ENCODE results near the gene NOTCH3.

NOTCH3 gene

DNA sequence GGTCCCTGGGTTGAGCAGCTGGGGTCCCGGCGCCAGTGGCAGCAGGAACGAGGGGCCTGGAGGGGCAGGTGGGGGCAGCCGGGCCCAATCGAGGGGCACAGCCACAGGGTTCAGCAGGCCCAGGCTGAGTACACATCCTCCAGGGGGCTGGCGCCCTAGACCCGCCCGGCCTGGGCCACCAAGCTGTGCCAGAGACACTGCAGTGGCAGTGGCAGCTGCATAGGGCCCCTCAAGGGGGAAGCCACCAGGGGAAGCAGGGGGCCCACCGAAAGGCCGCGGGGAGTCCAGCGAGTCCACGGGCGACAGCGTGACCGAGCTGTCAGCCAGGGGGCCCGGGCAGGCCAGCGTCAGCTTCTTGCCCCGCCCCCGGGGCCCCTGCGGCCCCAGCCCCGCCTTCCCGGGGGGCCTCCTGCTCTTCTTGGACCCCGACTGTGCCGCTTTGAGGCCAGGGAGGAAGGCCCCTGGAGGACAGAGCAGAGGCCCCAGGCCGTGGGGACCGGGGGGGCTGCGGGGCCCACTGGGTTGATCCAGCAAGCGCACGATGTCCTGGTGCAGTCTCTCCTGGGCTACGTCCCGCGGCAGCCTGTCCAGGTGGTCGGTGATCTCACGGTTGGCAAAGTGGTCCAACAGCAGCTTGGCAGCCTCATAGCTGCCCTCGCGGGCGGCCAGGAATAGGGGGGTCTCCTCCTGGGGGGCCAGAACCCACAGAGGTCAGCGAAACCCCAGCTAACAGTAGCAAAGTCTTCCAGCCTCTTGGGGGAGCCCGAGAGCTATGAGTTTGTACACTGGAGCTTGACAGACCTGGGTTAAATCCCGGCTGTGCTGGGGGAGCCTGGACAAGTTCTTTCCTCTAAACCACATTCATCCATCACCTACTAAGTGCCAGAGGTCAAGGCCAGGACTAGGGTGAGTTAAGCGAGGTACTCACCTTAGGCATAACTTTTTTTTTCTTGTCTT lies 39.5 kb downstream of the NOTCH3 start:
- Histone ChIP-seq H3K36me3 (ENCODE audit: insufficient read depth, low read length) (peaks cover 68% of the 10 kb centered on the region), H3K9ac (ENCODE audit: low read depth, low read length) (no peak overlapping the region), H3K4me3 (ENCODE audit: low read depth in 1 of 2, low read length in 2 of 2) (no peak overlapping the region), H4K20me1 (ENCODE audit: insufficient read depth, low read length) (no peaks in the 10 kb centered on the region), H3K79me2 (ENCODE audit: insufficient read depth, low read length) (no peaks in the 10 kb centered on the region), H3K9me3 (ENCODE audit: insufficient read depth, low read length, severe bottlenecking) (peaks cover 21% of the 10 kb centered on the region), H3K27me3 (ENCODE audit: insufficient read depth, low read length, poor library complexity) (no peaks in the 10 kb centered on the region), H2AFZ (ENCODE audit: low read depth, low read length) (no peak overlapping the region), H3K4me2 (ENCODE audit: insufficient read depth, low read length) (no peak overlapping the region), H3K4me1 (ENCODE audit: insufficient read depth, low read length) (no peaks in the 10 kb centered on the region), H3K27ac (ENCODE audit: low read length) (no peak overlapping the region)
- ATAC-seq (ENCODE audit: insufficient read depth, low read depth): peak; percentile 44
- DNase-seq: peak; percentile 30
- TF ChIP-seq CTCF (IDR thresholded peaks at IDR 0.05; ENCODE audit: borderline replicate concordance, extremely low read depth, low read length, poor library complexity, severe bottlenecking): peak; percentile 51
- TF ChIP-seq EZH2 (IDR thresholded peaks at IDR 0.05; ENCODE audit: borderline replicate concordance, low read depth, low read length, severe bottlenecking): no peak

DNA sequence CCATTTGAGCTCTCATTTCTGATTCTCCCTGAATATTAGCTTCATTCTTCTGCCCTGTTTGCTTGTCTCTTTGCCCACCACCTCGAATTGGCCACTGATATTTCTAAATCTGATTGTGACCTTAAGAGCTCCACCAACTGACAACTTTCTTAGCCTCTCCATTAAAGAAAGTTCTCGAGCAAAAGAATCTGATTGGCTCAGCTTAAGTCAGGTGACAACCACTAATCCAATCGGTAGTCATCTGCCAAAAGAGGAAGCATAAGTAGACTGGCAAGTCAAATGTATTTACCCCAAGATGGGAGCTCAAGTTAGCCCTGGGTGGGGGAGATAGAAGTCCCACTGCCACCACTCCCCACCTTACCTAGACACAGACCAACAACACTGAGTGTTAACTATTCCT lies 41.5 kb downstream of the NOTCH3 start:
- Histone ChIP-seq H3K9me3 (ENCODE audit: insufficient read depth, low read length, severe bottlenecking) (peaks cover 4% of the 10 kb centered on the region), H3K27ac (ENCODE audit: low read length) (no peak overlapping the region), H2AFZ (ENCODE audit: low read depth, low read length) (no peak overlapping the region), H3K4me2 (ENCODE audit: insufficient read depth, low read length) (no peak overlapping the region), H4K20me1 (ENCODE audit: insufficient read depth, low read length) (no peaks in the 10 kb centered on the region), H3K9ac (ENCODE audit: low read depth, low read length) (no peak overlapping the region), H3K36me3 (ENCODE audit: insufficient read depth, low read length) (peaks cover 47% of the 10 kb centered on the region), H3K4me1 (ENCODE audit: insufficient read depth, low read length) (no peaks in the 10 kb centered on the region), H3K4me3 (ENCODE audit: low read depth in 1 of 2, low read length in 2 of 2) (no peak overlapping the region), H3K79me2 (ENCODE audit: insufficient read depth, low read length) (no peaks in the 10 kb centered on the region), H3K27me3 (ENCODE audit: insufficient read depth, low read length, poor library complexity) (no peaks in the 10 kb centered on the region)
- ATAC-seq (ENCODE audit: insufficient read depth, low read depth) (no peak), DNase-seq (no peak)
- no peak for TF ChIP-seq CTCF (IDR thresholded peaks at IDR 0.05; ENCODE audit: borderline replicate concordance, extremely low read depth, low read length, poor library complexity, severe bottlenecking)
- no peak for TF ChIP-seq EZH2 (IDR thresholded peaks at IDR 0.05; ENCODE audit: borderline replicate concordance, low read depth, low read length, severe bottlenecking)

DNA sequence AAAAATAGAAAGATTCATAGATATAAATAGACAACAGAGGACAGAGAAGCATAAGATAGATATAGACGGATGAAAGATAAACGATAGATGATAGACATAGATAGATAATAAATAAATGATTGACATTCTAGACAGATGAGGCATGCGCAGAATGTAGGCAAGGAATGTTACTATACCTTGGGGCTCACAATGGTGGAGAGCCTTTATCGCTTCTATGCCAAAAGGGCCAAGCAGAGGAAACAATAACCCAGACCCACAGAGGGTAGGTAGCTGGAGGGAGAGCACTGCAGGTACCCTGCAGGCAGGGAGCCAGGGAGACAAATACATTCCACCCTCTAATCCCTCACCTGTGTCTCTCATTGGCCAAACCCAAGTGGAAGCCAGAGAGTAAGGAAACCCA lies 44.4 kb downstream of the NOTCH3 start:
- ATAC-seq (ENCODE audit: insufficient read depth, low read depth) (no peak), DNase-seq (no peak)
- no peak for TF ChIP-seq EZH2 (IDR thresholded peaks at IDR 0.05; ENCODE audit: borderline replicate concordance, low read depth, low read length, severe bottlenecking)
- TF ChIP-seq CTCF (IDR thresholded peaks at IDR 0.05; ENCODE audit: borderline replicate concordance, extremely low read depth, low read length, poor library complexity, severe bottlenecking): no peak
- Histone ChIP-seq H3K36me3 (ENCODE audit: insufficient read depth, low read length) (peaks cover 19% of the 10 kb centered on the region), H3K9ac (ENCODE audit: low read depth, low read length) (no peak overlapping the region), H2AFZ (ENCODE audit: low read depth, low read length) (no peak overlapping the region), H3K27me3 (ENCODE audit: insufficient read depth, low read length, poor library complexity) (no peaks in the 10 kb centered on the region), H3K27ac (ENCODE audit: low read length) (no peak overlapping the region), H3K9me3 (ENCODE audit: insufficient read depth, low read length, severe bottlenecking) (peaks cover 4% of the 10 kb centered on the region), H3K79me2 (ENCODE audit: insufficient read depth, low read length) (no peaks in the 10 kb centered on the region), H3K4me3 (ENCODE audit: low read depth in 1 of 2, low read length in 2 of 2) (no peak overlapping the region), H4K20me1 (ENCODE audit: insufficient read depth, low read length) (no peaks in the 10 kb centered on the region), H3K4me1 (ENCODE audit: insufficient read depth, low read length) (no peaks in the 10 kb centered on the region), H3K4me2 (ENCODE audit: insufficient read depth, low read length) (no peak overlapping the region)
